IPS-18c (cell line): ENCODE results near the gene DISP3.

Source experiments
- H3K4me3 ChIP-seq: 2 replicates; pipeline ENCODE4 v1.7.0; 2013; ENCODE audit warnings: low read depth, mild to moderate bottlenecking, low read length, moderate library complexity; ENCODE audit not compliant: insufficient read depth
- H3K9me3 ChIP-seq: one replicate; pipeline ENCODE4 v1.6.1; 2013; ENCODE audit warnings: mild to moderate bottlenecking, low read length, moderate library complexity; ENCODE audit not compliant: control insufficient read depth, insufficient read depth

DISP3 gene

DNA sequence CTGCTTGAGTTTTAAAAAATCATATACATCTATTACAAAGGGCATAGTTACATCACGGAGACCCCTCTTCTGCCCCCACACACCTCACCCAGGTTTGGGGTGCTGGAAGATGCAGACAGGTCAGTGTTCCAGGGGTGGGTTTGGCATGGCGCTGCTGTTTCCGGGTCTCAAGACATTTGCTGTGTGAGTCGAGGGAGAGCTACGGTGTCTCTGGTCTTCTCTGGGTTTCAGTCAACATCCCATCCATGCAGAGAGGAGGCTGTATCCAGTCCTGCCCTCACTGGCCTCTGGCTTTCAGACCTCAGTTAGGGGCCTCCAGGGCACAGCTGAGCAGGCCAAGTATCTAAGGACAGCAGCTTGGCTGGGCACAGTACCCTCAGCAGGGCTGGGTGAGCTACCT is 28.6 kb upstream of the DISP3 start:
- Histone ChIP-seq H3K9me3 (no peaks in the 10 kb centered on the region), H3K4me3 (no peak overlapping the region)

DNA sequence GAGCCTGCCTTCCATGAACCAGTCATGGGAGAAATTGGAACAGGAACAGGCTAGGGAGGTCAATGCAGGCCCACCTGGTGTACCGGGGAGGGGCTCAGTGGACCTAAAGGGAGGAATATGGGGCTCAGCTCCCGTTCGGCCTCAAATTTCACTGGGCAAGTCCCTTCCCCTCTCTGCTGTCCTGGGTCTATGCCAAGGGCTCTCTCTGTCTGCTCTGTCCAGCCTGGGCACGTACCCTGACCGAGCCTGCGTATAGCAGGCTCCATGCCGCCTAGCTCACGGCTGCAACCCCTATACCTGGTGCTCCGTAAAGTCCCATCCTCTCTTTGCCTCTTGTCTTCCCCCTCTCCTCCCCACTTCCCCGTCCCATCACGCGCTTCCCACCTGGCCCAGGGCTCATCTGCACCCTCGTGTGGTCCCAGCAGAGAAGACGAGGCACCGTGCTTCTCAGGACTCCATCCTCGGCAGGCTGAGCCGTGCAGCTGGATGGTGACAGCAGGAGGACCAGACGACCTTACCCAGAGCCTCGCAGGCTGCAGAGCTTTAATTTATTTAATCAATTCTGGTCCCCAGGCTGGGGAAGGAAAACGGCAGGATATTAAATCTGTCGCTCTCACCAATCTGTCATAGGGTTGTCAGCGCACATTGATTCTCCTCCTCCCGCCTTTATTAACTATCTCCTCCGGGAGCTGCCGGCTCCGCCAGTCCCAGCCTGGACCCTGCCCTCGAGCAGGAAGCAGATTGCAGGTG is 25.0 kb upstream of the DISP3 start:
- Histone ChIP-seq H3K9me3 (no peaks in the 10 kb centered on the region), H3K4me3 (no peak overlapping the region)

DNA sequence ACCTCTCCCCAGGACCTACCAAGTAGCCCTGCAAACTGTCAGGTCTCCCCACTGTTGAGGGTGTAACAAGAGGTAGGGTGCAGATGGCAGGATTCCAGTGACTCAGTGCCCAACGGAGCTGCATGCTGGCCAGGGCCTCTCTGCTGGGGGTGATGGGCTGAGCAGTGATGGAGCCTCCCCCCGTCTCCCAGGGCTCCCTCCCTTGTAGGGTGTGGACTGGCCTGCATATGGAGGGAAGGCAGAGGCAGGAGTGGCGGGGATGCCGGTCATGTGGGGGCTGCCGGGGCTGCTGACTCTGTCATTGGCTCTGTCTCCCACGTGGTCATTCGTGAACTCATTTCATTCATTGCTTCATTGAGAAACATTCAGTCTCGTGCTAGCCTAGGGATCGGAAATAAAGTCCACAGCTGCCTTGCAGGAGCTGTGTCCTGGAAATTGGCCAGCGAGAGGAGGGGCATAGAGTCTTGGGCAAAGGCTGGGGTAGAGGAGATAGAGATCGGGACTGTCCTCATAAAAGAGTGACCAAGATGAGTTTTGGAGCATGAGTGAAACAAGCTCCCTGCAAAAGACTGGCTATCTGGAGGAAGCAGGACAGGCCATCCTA is 22.9 kb upstream of the DISP3 start:
- no peak overlapping the region for H3K4me3 ChIP-seq
- no peaks in the 10 kb centered on the region for H3K9me3 ChIP-seq

DNA sequence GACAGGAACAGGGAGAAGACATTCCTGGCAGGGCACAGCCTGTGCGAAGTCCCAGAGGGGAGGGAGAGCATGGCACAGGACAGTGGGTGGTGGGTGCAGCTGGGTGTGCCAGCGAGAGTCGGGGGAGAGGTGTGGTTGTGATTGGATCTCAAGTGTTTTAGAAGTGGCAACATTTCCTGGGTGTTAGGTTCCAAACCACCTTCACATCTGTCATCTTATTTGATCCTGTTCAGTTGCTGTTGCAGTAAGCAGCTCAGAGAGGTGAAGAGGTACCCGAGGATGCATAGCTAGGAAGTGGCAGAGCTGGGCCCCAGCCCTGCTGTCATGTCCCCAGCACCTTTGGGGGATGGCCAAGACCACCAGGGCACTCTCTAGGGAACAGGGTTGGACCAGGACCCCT is 22.0 kb upstream of the DISP3 start:
- Histone ChIP-seq H3K9me3 (no peaks in the 10 kb centered on the region), H3K4me3 (no peak overlapping the region)

DNA sequence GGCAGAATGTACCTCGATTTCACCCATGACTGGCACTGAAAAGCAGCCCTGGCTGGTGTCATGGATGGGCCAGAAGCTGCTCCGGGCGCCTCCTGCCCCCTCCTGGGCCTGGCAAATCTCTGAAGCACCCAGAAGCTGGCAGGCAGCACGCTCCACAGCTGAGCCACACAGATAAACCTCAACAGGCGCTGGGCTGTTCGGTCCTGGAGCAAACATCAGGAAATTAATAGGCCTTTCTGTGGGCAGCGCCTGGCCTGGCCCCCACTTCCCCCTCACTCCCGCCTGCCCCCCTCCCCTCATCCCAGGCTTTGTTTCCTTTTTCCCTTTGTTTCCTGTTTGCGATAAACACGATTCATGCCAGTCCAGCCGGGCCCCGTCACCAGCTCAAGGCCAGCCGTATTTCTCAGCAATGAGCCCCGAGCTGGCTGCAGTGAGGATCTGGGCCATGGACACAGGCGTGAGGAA is 20.1 kb upstream of the DISP3 start:
- no peak overlapping the region for H3K4me3 ChIP-seq

DNA sequence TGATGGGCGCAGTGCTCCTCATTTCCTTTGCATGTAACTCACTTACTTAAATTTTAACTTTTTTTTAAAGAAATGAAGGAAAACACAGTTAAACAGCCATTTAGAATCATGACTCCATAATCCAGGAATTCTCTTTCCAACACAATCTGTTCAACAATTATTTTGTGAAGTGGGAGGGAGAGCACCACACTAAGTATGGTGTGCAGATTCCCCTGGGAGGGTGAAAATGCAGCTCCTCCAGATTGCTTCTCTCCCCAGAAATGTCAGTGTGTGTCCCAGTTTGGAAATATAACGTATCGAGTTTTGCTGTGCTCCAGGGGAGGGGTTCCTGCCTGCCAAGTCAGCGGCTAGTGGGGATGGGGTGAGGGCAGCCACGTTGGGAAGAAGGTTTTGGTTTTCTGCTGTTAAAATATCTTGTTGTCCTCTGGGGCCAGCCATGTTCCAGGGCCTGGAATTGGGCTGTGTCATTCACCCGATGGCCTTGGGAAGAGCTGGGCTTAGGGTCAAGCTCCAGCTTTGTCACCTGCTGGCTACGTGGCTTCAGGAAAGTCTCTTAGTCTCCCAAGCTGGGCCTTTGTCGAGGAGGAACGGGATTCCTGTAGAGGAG is 17.3 kb upstream of the DISP3 start:
- H3K4me3 ChIP-seq, result no peak overlapping the region
- no peaks in the 10 kb centered on the region for H3K9me3 ChIP-seq

More for the DNA sequence above, 20.1 kb upstream of the DISP3 start:
- no peaks in the 10 kb centered on the region for H3K9me3 ChIP-seq

DNA sequence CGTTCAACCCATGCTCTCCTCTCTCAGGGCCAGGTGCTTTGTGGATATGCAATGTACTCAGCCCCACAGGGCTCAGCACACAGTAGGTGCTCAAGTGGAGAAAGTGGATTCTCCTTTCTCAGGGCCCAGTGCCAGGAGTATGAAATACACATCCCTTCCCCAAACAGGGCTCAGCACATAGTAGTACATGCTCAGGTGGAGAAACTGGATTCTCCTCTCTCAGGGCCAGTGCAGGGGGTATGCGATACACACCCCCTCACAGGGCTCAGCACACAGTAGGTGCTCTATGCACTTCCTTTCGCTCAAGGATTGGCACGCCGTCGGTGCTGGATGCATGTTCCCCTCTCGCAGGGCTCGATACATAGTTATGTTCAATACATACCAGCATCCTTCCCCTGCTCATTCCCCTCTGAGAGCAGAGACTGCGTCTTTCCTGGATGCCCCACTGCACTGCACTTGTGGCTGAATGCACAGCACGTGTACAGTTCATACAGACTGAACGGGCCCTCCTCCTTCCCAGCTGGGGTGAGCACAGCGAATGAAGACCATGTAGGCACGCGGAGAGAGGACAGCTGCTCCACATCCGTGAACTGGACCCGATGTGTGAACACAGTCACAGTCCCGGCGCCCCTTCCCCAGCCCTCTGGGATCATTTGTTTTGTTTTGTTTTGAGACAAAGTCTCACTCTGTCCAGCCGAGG is 16.6 kb upstream of the DISP3 start:
- H3K9me3 ChIP-seq, result no peaks in the 10 kb centered on the region
- no peak overlapping the region for H3K4me3 ChIP-seq

DNA sequence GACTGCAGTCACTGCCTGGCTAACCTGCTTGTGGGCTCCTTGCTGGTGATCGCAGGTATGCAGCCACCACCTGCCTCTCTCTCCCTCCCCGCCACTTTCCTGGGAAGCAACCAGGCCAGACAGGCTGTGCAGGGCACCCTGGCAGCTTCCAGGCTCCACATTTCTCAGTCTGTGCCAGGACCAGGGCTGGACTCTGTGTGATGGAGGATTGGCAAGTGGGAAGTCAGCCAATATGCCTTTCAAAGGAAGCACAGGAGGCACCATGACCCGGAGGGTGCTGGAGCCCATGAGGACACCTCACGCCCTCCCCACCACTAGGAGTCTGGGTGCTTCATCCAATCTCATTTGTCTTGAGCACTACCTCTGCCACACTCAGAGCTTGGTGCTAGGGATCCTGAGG is 15.8 kb upstream of the DISP3 start:
- Histone ChIP-seq H3K9me3 (no peaks in the 10 kb centered on the region), H3K4me3 (no peak overlapping the region)

DNA sequence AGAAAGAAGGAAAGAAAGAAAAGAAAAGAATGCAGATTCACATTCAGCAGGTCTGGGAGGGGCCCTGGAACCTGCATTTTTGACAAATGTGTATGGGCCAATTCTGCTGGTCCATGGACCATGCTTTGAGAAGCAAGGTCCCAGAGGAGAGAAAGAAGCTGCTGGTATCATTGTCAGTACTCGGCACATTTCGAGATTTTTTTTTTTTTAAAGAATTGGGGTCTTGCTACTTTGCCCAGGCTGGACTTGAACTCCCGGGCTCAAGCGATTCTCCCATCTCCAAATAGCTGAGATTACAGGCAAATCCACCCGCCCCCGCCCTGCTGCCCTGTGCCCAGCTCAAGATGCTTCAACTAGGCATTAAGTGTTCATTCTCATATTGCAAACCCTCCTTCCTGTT is 13.6 kb upstream of the DISP3 start:
- H3K9me3 ChIP-seq, result no peaks in the 10 kb centered on the region
- H3K4me3 ChIP-seq, result no peak overlapping the region

DNA sequence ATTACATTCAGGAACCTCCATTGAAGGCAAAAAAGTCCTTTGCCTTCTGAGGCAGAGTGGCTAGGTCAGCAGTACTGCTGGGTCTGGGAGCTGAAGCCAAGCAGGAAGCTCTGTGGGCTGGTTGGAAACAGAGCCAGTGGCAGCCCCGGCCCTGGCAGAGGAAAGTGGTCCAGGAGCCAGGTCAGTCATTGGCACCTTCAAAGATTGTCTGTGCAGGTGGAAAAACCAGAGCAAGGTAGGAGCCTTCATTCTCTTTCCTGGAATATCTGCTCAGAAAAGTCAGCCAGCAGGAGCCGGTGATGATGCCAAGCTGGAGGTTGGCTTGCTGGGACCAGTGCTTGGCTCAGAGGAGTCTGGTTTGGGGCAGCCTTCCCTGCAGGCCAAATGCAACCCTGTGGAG is 12.5 kb upstream of the DISP3 start:
- no peaks in the 10 kb centered on the region for H3K9me3 ChIP-seq
- H3K4me3 ChIP-seq, result no peak overlapping the region

DNA sequence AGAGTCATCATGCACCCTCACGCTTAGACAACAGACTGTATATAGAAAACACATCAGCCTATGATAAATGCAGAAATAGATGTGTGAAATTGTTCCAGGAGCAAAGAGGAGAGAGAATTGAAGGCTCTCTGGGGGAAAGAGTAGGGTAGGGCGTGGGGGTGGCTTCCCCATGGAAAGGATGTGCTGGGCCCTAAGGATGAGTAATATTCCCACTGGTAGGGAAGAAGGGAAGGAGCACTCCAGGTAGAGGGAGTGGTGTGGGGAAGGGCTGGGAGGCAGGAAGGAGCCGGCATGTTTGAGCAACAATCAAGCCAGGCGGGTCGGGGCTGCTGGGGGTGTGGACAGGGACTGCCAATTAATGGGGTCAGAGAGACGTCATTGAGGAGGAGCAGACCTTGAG is 10.1 kb upstream of the DISP3 start:
- Histone ChIP-seq H3K9me3 (no peaks in the 10 kb centered on the region), H3K4me3 (no peak overlapping the region)

DNA sequence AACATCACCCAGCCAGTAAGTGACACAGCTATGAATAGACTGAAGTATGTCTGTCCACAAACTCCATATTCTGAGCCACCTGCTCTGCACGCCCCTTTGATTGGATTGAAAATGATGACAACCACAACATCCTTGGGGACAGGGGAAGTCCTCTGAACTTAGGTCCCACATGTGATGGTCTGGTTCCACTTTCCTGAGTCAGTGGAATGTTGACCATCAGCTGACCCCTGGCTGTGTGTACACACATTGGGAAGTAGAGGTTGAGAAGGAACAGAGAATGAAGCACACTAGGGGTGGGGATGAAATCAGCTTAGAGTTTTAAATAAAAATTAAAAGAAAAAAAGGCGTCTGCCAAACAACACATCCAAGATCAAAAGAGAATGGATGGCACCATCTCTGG is 8.0 kb upstream of the DISP3 start:
- no peak overlapping the region for H3K4me3 ChIP-seq
- no peaks in the 10 kb centered on the region for H3K9me3 ChIP-seq

DNA sequence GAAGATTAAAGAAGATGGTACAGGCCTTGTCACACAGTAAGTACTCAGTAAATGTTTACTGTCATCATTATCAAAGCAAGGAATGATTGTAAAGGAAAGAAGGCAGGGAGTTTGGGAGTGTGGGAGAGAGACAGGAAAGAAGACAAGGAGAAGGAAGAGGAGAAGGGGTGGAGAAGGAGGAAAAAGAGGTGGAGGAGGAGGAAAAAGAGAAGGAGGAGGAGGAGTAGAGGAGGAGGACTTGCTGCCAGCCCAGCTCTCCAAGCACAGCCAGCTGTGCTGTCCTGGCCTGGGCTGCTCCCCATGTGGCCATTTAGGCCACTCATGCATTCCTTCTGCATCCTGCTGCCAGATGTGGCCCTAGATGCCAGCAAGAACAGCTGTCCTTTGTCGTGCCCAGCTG is 7.5 kb upstream of the DISP3 start:
- no peak overlapping the region for H3K4me3 ChIP-seq
- H3K9me3 ChIP-seq, result no peaks in the 10 kb centered on the region

DNA sequence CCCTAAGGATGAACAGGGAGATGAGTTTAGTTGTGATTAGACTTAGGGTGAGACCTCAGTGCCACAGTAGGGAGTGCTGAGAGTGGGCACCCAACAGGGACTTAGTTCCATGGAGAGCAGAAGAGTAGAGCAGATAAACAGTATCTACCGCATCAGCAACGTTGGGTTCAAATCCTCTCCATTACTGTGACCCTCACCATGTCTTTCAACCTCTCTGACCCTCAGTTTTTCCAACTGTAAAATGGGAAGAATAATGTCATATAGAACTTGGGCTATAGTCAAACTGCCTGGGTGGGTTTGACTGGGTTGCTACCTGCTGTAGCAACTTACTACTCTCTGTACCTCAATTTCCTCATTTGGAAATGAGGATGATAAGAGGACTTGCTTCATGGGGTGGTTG is 6.7 kb upstream of the DISP3 start:
- Histone ChIP-seq H3K9me3 (no peaks in the 10 kb centered on the region), H3K4me3 (no peak overlapping the region)

DNA sequence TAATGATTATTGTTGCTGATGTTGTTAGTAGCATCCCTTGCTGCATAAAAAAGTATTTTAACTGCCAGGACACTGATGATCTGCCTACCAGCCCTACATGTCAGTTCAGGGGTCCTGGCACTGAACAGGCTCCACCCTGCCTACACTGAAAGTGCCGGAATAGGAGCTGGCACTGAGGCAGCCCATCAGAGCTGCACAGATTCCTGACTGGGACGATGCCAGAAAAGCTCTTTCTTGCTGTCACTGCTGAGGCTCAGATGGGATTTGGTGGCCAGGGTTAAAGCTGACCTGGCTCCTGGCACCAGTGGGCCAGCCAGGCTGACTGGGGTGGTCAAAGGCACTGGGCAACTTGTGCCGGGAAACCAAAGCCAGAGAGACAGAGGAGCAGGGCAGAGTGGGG is 6.2 kb upstream of the DISP3 start:
- H3K9me3 ChIP-seq, result no peaks in the 10 kb centered on the region
- no peak overlapping the region for H3K4me3 ChIP-seq

DNA sequence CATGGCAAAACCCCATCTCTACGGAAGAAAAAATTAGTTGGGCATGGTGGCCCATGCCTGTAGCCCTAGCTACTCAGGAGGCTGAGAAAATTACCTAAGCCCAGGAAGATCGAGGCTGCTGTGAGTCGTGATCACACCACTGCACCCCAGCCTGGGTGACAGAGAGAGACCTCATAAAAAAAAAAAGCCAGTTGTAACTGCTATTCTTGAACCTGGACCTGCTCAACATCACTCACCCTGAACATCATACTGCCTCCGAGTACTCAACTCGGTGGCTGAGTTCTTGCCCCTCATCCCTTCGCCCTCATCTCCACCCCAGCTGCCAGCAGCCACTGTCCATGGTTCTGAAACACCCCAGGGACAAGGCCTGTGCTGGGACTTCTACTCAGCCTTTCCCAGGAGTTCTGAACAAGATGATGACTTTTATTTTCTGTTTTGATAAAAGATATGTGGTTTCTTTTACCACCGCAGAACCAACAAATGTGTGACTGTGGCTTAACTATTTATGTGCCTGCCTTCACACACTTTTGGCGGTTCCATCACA is 5.4 kb upstream of the DISP3 start:
- H3K9me3 ChIP-seq, result no peaks in the 10 kb centered on the region
- H3K4me3 ChIP-seq, result no peak overlapping the region

DNA sequence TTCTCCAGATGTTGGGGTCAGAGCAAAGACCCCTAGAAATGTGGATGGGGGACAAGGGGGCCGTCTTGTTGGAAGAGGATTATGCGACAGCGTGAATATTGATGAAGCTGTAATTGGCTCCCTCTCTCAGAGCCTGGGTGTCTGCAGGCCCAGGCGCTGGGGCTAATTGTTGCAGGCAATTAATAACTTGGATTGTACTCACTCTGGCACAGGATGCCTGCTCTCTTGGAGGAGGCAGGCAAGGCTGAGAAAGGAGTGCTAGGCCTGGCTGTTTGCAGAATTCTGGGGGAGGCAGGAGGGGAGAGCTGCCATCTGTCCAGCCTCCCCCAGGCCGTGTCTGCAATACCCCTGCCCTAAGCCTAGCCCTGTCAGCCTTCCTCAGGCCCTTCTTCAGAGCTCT is 4.1 kb upstream of the DISP3 start:
- H3K4me3 ChIP-seq, result no peak overlapping the region
- no peaks in the 10 kb centered on the region for H3K9me3 ChIP-seq

DNA sequence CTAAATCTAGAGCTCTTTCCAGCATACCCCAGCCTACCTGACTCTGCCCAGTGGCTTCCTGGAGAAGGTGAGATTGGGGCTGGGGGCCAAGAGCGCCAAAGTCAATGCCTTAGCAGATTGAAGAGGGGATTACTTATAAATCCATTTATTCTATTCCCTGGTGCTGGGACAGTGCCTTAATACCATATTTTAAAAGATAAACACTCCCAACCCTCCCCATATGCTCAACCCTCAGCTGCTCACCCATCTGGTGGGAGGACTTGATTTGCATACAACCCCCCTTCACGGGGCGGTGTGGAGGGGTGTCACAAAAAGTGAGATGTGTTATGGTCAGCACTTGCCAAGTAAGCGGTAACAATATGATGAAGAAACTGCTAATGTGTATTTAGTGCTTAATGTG is 3.2 kb upstream of the DISP3 start:
- Histone ChIP-seq H3K4me3 (no peak overlapping the region), H3K9me3 (no peaks in the 10 kb centered on the region)
